HEK293 (cell line): Measurements from ENCODE around the gene GRK5.

Source experiments
- PBX3 ChIP-seq: sonication (generic); formaldehyde crosslinking; IDR thresholded peaks from 2 replicates; pipeline ENCODE4 v1.8.1; 2022; ENCODE audit warnings: mild to moderate bottlenecking, moderate library complexity, missing genetic modification reagents
- ZNF362 ChIP-seq: fragments of 450-650 bp; formaldehyde crosslinking; IDR thresholded peaks from 2 replicates; pipeline ENCODE4 v1.5.1; 2016; ENCODE audit warnings: missing biosample characterization, missing genetic modification characterization

GRCh38 chr10:119405520-119405807 is 198.1 kb downstream of the GRK5 start:
- TF ChIP-seq ZNF362 (tag by site-specific recombination) = no peak
- TF ChIP-seq PBX3 (CRISPR knock-in tag) = no peak
